Measurements from ENCODE around the gene GFRA1.

GRCh38 chr10:116237970-116238369 lies 35.0 kb downstream of the GFRA1 start:
- TF ChIP-seq, protein P1, sequence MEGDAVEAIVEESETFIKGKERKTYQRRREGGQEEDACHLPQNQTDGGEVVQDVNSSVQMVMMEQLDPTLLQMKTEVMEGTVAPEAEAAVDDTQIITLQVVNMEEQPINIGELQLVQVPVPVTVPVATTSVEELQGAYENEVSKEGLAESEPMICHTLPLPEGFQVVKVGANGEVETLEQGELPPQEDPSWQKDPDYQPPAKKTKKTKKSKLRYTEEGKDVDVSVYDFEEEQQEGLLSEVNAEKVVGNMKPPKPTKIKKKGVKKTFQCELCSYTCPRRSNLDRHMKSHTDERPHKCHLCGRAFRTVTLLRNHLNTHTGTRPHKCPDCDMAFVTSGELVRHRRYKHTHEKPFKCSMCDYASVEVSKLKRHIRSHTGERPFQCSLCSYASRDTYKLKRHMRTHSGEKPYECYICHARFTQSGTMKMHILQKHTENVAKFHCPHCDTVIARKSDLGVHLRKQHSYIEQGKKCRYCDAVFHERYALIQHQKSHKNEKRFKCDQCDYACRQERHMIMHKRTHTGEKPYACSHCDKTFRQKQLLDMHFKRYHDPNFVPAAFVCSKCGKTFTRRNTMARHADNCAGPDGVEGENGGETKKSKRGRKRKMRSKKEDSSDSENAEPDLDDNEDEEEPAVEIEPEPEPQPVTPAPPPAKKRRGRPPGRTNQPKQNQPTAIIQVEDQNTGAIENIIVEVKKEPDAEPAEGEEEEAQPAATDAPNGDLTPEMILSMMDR (IDR thresholded peaks at IDR 0.05) = no peak
- TF ChIP-seq SIN3A (IDR thresholded peaks at IDR 0.05; ENCODE audit: borderline replicate concordance, low read depth, low read length) = no peak
- TF ChIP-seq USF1 (IDR thresholded peaks at IDR 0.05; ENCODE audit: borderline replicate concordance, low read depth) = no peak
- no peak for TF ChIP-seq TAF1 (IDR thresholded peaks at IDR 0.05; ENCODE audit: borderline replicate concordance, low read depth, low read length)
- TF ChIP-seq CHD2 (IDR thresholded peaks at IDR 0.05; ENCODE audit: low read length, partially characterized antibody) = no peak
- no peak for TF ChIP-seq ELF1 (IDR thresholded peaks at IDR 0.05)
- no peak for TF ChIP-seq FOXM1 (IDR thresholded peaks at IDR 0.05; ENCODE audit: low read depth)
- TF ChIP-seq MAX (IDR thresholded peaks at IDR 0.05; ENCODE audit: low read depth) = no peak
- TF ChIP-seq NFIC (IDR thresholded peaks at IDR 0.05; ENCODE audit: borderline replicate concordance) = no peak

All from SK-N-SH (cell line).